ENCODE measurements around the gene PHACTR3. TPM values are rescaled to one million over a fixed set of nuclear protein-coding genes. Genes with fewer than 3 reads are reported as not detected.

PHACTR3 gene
- total and polyA plus RNA-seq, 2 of the 8 experiments (the other 6 are each of a cell fraction or from before 2014, with no cell fraction given), result 0.05 to 0.13 TPM

DNA sequence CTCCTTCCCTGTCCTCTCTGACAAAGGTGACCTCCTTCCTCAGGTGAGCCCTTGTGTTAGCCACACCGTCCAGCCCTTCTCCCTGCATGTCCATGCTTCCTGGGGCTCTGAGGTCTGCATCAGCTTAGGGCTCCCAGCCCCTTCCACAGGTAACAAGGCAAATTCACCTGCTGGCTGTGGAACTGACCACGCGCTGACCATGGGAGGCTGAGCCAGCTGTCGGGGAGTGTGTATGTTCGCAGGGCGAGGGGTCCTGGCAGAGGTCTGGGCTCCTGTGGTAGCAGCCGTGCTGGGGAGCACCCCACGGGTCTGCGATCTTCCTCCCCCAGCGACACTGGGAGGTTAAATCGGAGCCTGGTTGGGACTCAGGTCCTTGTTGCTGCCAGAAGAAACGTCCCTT, 136.7 kb downstream of the PHACTR3 start (continued):
- TF ChIP-seq ATF2 (IDR thresholded peaks at IDR 0.05; ENCODE audit: low read length) (no peak), GABPA (IDR thresholded peaks at IDR 0.05; ENCODE audit: borderline replicate concordance, insufficient read depth, low read length) (no peak)
